HG03521 (cell line): ENCODE data around the gene ASAP2.

Experiments
- ATAC-seq: cut with Tn5 transposase; IDR thresholded peaks from one replicate; pipeline ENCODE4 v1.9.1; 2021; ENCODE audit warnings: mild to moderate bottlenecking, moderate library complexity; ENCODE audit not compliant: unreplicated experiment

Gene ASAP2

DNA sequence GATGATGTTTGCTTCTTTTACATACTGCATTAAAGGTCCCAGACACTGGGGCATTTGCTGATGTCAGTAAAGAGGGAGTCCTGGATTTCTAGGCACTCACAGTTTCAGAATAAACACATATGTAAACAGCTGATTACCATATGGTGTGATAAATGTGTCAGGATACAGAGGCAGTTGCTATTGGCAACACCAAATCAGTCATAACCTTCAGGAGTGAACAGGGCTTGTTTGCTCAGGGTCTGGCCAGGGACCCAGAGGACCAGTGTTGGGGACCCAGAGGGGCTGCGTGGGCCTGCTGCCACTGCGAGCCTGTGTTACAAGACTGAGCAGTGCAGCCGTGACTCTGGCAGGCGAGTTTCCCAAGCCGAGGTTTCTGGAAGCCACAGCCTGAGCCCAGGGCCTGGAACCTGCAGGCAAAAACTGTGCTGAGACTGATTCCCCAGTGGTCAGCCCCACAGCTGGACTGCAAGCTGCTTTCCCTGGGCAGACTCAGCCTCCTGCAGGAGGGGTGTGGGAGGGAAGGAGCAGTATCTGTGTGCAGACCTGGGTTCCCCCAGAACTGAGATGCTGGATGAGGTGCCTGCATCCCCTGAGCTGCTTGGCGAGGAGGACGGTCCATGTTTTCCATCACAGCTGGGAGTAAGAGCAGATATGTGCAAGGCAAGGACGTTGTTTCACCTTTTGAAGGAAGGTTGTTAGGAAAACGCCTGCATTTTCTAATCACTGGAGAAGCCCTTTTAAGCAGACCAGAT is 23.6 kb downstream of the ASAP2 start:
- no peak for ATAC-seq

GRCh38 chr2:9230881-9231280 is 24.3 kb downstream of the ASAP2 start:
- ATAC-seq: no peak

DNA sequence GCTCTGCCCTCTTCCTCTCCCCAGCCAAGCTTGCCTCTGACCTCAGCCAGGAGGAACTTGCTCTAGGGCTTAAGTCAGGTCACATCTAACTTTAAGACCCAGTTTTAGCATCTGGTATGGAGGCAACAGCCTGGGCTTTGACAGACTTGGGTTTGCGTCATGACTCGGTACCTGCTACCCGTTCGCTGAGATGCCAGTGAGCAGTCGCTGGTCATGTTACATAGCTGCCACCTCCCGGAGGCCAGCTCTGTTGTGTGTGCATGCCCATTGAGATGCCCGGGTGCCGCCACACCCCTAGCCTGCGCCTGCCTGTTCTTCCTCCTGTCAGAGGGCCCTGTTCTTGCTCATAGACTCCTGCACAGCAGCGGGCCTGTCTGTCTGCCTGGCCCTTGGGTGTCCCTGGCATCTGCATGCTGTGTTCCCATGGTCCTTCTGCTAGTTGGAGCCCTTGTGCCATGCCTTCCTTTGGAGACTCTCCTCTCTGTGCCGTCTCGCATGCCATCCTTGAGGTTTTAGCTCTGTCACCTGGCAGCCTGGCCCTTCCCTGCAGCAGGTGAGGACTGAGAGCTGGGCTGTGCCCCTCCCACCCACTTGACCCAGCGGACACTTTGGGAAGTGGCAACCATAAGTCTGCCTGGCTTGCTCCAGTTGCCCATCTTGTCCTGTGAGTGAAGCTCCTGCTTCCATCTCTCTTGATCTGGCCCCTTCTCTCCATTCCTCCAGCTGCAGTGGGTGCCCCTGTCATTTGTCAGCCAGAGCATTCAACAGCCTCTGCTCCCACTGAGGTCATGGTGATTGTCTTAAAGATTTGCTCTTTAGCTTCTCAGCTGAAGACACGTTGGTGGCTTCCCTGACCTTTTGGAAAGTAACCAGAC is 24.9 kb downstream of the ASAP2 start:
- ATAC-seq: no peak

DNA sequence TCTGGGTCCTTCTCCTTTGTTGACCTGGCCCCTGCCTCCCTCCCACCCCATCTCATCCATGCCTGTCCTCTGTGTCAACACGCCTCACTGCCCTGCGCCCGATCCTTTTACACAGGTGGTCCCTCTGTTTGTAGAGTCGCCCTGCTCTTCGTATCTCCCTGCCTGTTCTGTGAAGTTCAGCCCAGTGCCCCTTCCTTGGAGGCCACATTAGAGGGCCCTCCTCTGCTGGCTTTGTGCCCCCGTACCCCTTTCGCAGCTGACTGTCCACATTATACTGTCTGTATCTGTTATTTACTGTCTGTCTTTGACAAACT is 25.5 kb downstream of the ASAP2 start:
- no peak for ATAC-seq

GRCh38 chr2:9232886-9233285 is 26.3 kb downstream of the ASAP2 start:
- no peak for ATAC-seq

- ATAC-seq: no peak
Measured at GRCh38 chr2:9234680-9235146, 28.1 kb downstream of the ASAP2 start.

DNA sequence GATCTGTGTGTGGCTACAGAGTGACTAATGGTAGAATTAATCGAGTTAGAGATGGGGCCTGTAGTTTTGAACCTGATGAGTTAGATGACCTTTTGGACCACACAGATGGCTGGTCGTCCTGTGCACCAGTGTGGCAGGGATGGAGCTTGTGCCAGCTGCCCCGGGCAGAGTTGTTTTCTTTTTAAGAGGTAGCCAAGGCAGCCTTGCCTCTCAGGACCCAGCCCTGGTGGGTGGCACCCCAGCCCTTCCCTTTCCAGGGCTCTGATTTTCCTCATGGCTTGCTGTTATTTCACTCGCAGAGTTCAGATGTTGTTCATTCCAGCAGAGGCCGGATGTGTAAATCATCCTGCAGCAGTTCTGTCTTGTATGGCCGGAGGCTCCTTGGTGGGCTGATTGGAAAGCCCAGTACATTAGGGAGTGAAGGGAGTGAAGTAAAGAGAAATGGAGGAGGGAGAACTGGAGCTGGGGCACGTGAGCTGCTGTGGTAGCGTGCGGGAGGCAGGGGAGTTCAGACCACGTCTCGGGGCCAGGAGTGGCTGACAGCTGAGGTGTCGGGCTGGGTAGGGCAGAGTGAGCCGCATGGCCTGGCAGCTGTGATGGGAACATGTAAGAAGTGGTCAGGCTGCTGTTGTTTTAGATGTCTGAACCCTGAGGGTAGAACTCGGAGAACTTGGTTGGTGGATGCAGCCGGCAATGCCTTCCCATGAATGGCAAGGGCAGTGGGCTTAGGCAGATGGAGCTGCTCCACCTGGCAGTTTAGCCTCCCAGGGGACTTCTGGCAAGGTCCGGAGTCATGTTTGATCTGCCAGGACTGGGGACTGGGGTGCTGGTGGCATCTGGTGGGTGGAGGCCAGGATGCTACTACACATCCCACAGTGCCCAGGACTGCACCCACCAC is 28.8 kb downstream of the ASAP2 start:
- no peak for ATAC-seq

DNA sequence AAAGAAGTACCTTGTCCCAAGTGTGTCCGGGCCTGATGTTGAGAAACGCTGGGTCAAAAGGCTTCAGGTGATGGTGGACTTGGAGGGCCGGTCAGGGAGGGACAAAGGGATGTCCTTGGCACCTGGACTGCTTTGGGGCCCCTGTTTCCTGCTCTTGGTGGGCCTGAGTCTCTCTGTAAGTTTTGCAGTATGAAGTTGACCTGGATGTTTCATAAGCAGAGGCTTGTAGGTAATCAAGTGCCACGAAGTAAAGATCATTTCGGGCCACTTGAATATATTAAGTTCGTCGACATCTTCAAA is 29.4 kb downstream of the ASAP2 start:
- ATAC-seq: no peak

DNA sequence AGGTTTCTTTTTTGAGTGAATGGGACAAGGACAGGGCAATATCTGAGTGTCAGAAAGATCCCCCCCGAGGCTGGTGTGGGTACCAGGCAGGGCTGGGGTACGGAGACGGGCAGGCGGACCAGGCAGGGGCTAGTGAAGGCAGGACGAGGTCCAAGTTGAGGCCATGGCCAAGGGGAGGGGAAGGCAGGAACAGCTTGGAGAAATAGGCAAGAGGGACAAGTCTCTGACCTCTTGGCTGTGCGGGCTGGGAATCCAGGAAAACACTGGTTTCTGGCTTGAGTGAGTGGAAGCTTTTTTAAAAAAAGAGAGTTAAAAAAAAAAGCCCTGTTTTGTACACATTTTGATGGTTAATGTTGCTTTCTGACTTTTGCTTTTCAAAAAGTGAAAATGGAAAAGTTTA is 30.3 kb downstream of the ASAP2 start:
- ATAC-seq: no peak

DNA sequence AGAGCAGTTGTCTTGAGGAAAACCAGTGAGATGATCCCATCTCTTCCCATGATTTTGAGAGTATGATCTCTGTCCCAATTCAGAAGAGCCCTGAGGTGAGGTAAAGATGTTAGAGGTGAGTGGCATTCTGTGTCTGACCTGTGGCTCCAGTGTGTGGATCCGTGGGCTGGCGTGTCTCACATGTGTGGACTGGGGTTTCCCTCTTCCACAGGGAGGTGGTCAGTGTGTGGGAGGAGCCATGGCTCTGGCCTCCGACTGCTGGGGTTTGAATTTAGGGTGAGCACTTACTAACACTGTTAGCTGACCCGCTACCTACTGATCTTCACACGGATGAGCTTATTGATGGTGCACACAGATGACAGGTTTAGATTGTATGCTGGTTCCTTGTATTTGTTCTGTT is 31.2 kb downstream of the ASAP2 start:
- no peak for ATAC-seq

DNA sequence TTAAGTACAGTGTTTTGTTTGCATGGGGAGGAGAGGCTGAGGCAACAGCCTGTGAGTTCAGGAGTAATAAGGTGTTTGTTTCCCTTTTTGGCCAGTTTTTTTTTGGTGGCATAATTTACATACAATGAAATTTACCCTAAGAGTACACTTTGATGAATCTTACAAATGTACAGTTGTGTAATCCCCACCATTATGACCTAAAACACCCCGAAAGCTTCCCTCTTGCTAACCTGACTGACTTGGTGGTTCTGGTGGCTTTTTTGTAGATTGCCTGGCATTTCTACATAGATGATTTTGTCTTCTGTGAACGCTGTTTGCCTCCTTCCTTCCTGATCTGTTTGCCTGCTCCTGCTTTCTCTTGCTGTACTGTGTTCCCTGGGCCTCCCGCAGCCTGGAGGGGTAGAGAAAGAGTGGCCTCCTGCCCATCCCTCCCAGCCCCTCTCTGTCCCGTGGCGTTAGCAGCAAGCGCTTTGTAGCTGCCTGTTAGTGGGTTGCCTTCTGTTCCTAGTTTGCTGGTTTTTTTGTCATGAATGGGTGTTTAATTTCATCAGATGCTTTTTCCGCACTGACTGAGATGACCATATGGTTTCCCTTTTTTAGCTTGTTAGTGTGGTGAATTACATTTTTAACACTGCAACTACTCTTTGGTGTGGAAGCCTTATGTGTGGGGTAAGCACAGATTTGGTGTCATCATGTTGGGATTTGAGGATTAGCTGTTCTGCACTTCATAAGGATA is 32.1 kb downstream of the ASAP2 start:
- no peak for ATAC-seq

DNA sequence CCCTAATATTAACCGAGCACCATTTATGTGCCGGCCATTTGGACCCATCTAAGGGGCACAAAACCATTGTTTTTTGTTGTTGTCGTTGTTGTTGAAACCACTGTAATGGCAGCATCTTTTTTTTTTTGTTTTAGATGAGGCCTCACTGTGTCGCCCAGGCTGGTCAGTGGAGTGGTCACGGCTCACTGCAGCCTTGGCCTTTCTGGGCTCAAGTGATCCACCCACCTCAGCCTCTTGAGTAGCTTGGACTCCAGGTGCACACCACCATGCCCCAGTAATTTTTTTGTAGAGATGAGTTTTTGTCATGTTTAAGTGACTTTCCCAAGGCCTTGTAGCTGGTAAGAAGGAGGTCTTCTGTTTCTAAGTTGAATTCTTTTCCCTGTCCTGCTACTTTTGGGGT is 33.0 kb downstream of the ASAP2 start:
- ATAC-seq: no peak

DNA sequence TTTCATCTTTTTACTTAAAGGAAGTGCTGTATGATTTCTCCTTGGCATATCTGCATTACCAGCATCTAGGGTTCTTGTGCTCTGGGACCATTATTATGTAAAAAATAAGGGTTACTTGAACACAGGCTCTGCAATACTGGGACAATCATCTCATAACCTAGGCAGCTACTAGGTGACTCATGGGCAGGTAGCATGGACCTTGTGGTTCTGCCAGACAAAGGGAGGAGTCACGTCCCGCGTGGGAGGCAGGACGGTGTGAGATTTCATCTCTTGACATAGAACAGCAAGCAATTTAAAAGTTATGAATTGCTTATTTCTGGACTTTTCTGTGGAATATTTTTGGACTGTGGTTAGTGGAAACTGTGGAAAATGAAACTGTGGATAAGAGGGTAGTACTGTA is 34.1 kb downstream of the ASAP2 start:
- no peak for ATAC-seq

DNA sequence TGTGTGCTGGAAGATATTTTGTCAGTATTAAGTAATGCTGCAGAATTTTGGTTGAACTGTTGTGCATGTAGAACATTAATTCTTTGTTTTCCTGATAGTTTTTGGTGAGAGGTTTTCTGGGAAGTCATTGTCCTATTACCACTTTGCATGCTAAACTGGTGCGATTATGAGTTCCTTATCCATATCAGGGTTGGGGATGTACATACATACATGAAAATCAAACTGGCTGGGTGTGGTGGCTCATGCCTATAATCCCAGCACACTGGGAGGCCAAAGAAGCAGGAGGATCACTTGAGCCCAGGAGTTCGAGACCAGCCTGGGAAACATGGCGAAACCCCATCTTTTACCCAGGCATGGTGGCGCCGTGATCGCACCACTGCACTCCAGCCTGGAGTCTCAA is 34.6 kb downstream of the ASAP2 start:
- no peak for ATAC-seq

GRCh38 chr2:9243357-9243756 is 36.7 kb downstream of the ASAP2 start:
- ATAC-seq: no peak

- ATAC-seq: no peak
Measured at GRCh38 chr2:9244985-9245544, 38.5 kb downstream of the ASAP2 start.

- ATAC-seq: no peak
Measured at GRCh38 chr2:9247177-9247576, 40.6 kb downstream of the ASAP2 start.

DNA sequence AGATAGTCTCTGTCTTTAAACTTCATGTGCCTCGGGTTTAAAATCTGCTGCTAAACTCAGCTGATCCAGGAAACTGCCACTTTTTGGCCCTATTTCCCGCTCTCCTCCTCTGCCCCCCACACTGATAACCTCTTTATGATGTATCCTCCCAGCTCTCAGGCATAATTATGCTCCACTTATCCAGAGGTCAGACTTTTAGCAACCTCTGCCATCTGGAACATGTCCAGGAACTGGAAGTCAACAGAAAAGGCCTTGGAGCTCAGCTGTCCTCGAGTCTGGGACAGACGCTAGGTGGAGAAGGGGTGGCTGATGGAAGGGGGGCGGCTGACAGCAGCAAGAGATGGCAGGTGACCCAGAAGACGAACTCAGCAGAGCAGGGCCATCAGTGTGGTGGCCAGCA is 41.2 kb downstream of the ASAP2 start:
- no peak for ATAC-seq

DNA sequence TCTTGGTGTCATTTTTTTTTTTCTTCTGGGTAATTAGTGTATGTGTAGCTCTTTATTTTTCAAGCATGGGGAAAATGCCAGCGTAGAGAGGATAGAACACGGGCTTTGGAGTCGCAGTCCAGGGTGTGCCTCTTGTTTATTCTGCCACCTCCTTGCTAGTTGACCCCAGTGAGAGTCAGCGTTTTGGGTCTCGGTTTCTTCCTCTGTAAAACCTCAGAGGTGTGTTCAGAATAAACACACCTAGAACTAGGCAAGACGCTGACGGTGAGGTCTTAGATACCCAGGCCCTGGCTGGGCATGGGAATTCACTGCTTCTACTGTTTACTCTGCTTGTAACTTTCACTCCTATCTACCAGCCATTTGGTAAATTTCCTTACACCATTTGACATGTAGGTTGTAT is 41.8 kb downstream of the ASAP2 start:
- ATAC-seq: no peak

- ATAC-seq: no peak
Measured at GRCh38 chr2:9249020-9249800, 42.6 kb downstream of the ASAP2 start.
